GM23338 (cell line): ENCODE results near the gene VSX1. TPM values are rescaled to one million over a fixed set of nuclear protein-coding genes. Genes with fewer than 3 reads are reported as not detected.

Source experiments
- ATAC-seq: fragments of 200-7000 bp; cut with Tn5 transposase; 3 replicates; pipeline ENCODE4 v1.9.1; 2020
- DNase-seq: peaks from one replicate; pipeline ENCODE4 v3.0.0-alpha.2; 2015; ENCODE audit warnings: low spot score
- H2AFZ ChIP-seq: fragments of 200-600 bp; sonication (generic); 2 replicates; pipeline ENCODE4 v1.8.0; 2016; ENCODE audit warnings: antibody characterized with exemption, mild to moderate bottlenecking, moderate library complexity
- H3F3A ChIP-seq: fragments of 200-600 bp; sonication (generic); replicated peaks from 2 replicates; pipeline ENCODE4 v1.8.0; 2017; ENCODE audit warnings: antibody characterized with exemption, mixed run types, low read depth
- H3K27ac ChIP-seq: fragments of 200-600 bp; sonication (generic); 2 replicates; pipeline ENCODE4 v1.6.1; 2016; ENCODE audit warnings: low read depth
- H3K27me3 ChIP-seq: fragments of 200-600 bp; sonication (generic); 2 replicates; pipeline ENCODE4 v1.8.0; 2016; ENCODE audit warnings: mild to moderate bottlenecking, mixed run types, moderate library complexity; ENCODE audit not compliant: insufficient read depth
- H3K36me3 ChIP-seq: fragments of 200-600 bp; sonication (generic); 2 replicates; pipeline ENCODE4 v1.8.0; 2016; ENCODE audit warnings: mild to moderate bottlenecking; ENCODE audit not compliant: insufficient read depth
- H3K4me1 ChIP-seq: fragments of 200-600 bp; sonication (generic); 2 replicates; pipeline ENCODE4 v1.8.0; 2016; ENCODE audit warnings: mild to moderate bottlenecking, moderate library complexity; ENCODE audit not compliant: insufficient read depth
- H3K4me2 ChIP-seq: fragments of 200-600 bp; sonication (generic); 2 replicates; pipeline ENCODE4 v1.7.1; 2017; ENCODE audit warnings: mixed run types
- H3K4me3 ChIP-seq: fragments of 200-600 bp; sonication (generic); 2 replicates; pipeline ENCODE4 v1.6.1; 2016; ENCODE audit warnings: mixed run types
- H3K79me2 ChIP-seq: fragments of 200-600 bp; sonication (generic); replicated peaks from 2 replicates; pipeline ENCODE4 v1.8.0; 2017; ENCODE audit warnings: mild to moderate bottlenecking; ENCODE audit not compliant: insufficient read depth
- H3K9me2 ChIP-seq: fragments of 200-600 bp; sonication (generic); 2 replicates; pipeline ENCODE4 v1.8.0; 2017; ENCODE audit not compliant: insufficient read depth
- H4K20me1 ChIP-seq: fragments of 200-600 bp; sonication (generic); replicated peaks from 2 replicates; pipeline ENCODE4 v1.8.0; 2017; ENCODE audit warnings: mild to moderate bottlenecking; ENCODE audit not compliant: insufficient read depth
- H3K27ac Mint-ChIP-seq: 2 replicates; pipeline ENCODE4 v1.8.0; 2020; ENCODE audit warnings: inconsistent platforms, mild to moderate bottlenecking, moderate library complexity, mixed read lengths
- H3K27me3 Mint-ChIP-seq: 3 replicates; pipeline ENCODE4 v1.8.0; 2022; ENCODE audit warnings: low read depth, mild to moderate bottlenecking, moderate library complexity, mixed read lengths, inconsistent platforms; ENCODE audit not compliant: insufficient read depth, poor library complexity
- H3K36me3 Mint-ChIP-seq: 3 replicates; pipeline ENCODE4 v1.8.0; 2021; ENCODE audit warnings: low read depth, mild to moderate bottlenecking, inconsistent platforms, moderate library complexity, mixed read lengths
- H3K4me1 Mint-ChIP-seq: 3 replicates; pipeline ENCODE4 v1.8.0; 2020; ENCODE audit warnings: mild to moderate bottlenecking, inconsistent platforms, mixed read lengths
- H3K4me3 Mint-ChIP-seq: 3 replicates; pipeline ENCODE4 v1.8.0; 2021; ENCODE audit warnings: moderate library complexity, mild to moderate bottlenecking, inconsistent platforms, mixed read lengths
- H3K9me3 Mint-ChIP-seq: 3 replicates; pipeline ENCODE4 v1.8.0; 2020; ENCODE audit warnings: moderate library complexity, mild to moderate bottlenecking, inconsistent platforms, mixed read lengths
- CTCF ChIP-seq, 2 experiments: fragments of 200-600 bp in 1 of 2; sonication (generic) in 1 of 2; conservative IDR thresholded peaks; 2 replicates each; pipeline versions ENCODE4 v1.5.1 to v1.6.1; 2016 to 2017; ENCODE audit warnings: antibody characterized with exemption in 2 of 2, low read depth in 2 of 2, mild to moderate bottlenecking in 2 of 2, moderate library complexity in 1 of 2
- EZH2phosphoT487 ChIP-seq: fragments of 200-600 bp; sonication (generic); IDR thresholded peaks from one replicate; pipeline ENCODE4 v1.8.1; 2018; ENCODE audit warnings: antibody characterized with exemption; ENCODE audit not compliant: unreplicated experiment
- NANOG ChIP-seq: IDR thresholded peaks from 2 replicates; pipeline ENCODE4 v1.6.1; 2016; ENCODE audit warnings: antibody characterized with exemption, borderline replicate concordance
- STAT1 ChIP-seq: IDR thresholded peaks from one replicate; pipeline ENCODE4 v1.6.1; 2016; ENCODE audit warnings: antibody characterized with exemption; ENCODE audit not compliant: unreplicated experiment
- ZNF462 ChIP-seq: fragments of 250-450 bp; sonication (Bioruptor Pico); IDR thresholded peaks from 2 replicates; pipeline ENCODE4 v1.5.0; 2020; ENCODE audit warnings: mild to moderate bottlenecking, moderate library complexity
- polyA plus RNA-seq: library from polyadenylated mRNA; unstranded; fragments of >200 nt; fragmentation: Nextera tagmentation; extraction: Ambion mirVana; gene quantifications from 2 replicates; pipeline ENCODE4 v1.2.1, GENCODE V29; 2016
- total RNA-seq: library from RNA; depleted of rRNA; stranded (reverse); fragments of >200 nt; shearing (Covaris generic); gene quantifications from 2 replicates; pipeline ENCODE4 v1.2.3, GENCODE V29; 2014

VSX1 gene
- total and polyA plus RNA-seq, 2 experiments from 2014 or later = 0.73 TPM; not detected in 1

- no peak for TF ChIP-seq ZNF462 (CRISPR knock-in tag)
- no peak for TF ChIP-seq EZH2phosphoT487
- TF ChIP-seq CTCF (conservative IDR thresholded peaks at IDR 0.05; ENCODE audit: low read depth in 2 of 2) = no peak
- no peak for TF ChIP-seq STAT1
- TF ChIP-seq NANOG = no peak
These were observed 9.6 kb downstream of the VSX1 start (continued) for GRCh38 chr20:25072226-25072811.

- Histone ChIP-seq H4K20me1 (no peaks in the 10 kb centered on the region), H3K27ac (no peak overlapping the region), H3K9me2 (no peaks in the 10 kb centered on the region; the same call in 1 of the 2 replicates), H3F3A (peaks cover 2% of the 10 kb centered on the region; the same call in 1 of the 2 replicates), H3K27me3 (peaks cover 12% of the 10 kb centered on the region), H3K79me2 (no peaks in the 10 kb centered on the region), H3K4me1 (peaks cover 4% of the 10 kb centered on the region; the same call in 1 of the 2 replicates), H3K4me3 (no peak overlapping the region), H3K36me3 (no peaks in the 10 kb centered on the region), H3K4me2 (no peak overlapping the region), H2AFZ (no peak overlapping the region)
- Mint-ChIP-seq H3K27ac (no peak overlapping the region), H3K9me3 (no peaks in the 10 kb centered on the region), H3K4me1 (peaks cover 14% of the 10 kb centered on the region), H3K4me3 (no peak overlapping the region), H3K27me3 (peaks cover 13% of the 10 kb centered on the region), H3K36me3 (no peaks in the 10 kb centered on the region)
- DNase-seq (peak; percentile 44), ATAC-seq (peak; percentile 88)
- TF ChIP-seq EZH2phosphoT487 = no peak
- no peak for TF ChIP-seq CTCF (conservative IDR thresholded peaks at IDR 0.05; ENCODE audit: low read depth in 2 of 2)
These were observed 10.2 kb downstream of the VSX1 start for GRCh38 chr20:25071734-25072133.
